H9 (cell line): ENCODE results near the gene RNF125. TPM values are rescaled to one million over a fixed set of nuclear protein-coding genes. Genes with fewer than 3 reads are reported as not detected.
"Not testable (repeated sequence)": the region's sequence is repeated elsewhere in the genome, so short reads cannot be mapped to it uniquely, and the experiment has no call there.

ENCODE experiments used
- DNase-seq: peaks from one replicate; pipeline ENCODE4 v3.0.0-alpha.2; 2017
- H2AFZ ChIP-seq: one replicate; pipeline ENCODE4 v1.6.1; 2013; ENCODE audit warnings: mild to moderate bottlenecking, low read length, control low read depth, moderate library complexity
- H2AK5ac ChIP-seq: 2 replicates; pipeline ENCODE4 v1.6.1; 2013; ENCODE audit warnings: low read length, control low read depth, mixed read lengths; ENCODE audit not compliant: insufficient read length
- H2BK120ac ChIP-seq: one replicate; pipeline ENCODE4 v1.6.1; 2013; ENCODE audit warnings: low read depth, mild to moderate bottlenecking, low read length, control low read depth, inconsistent platforms; ENCODE audit not compliant: poor library complexity, severe bottlenecking
- H2BK12ac ChIP-seq: 2 replicates; pipeline ENCODE4 v1.6.1; 2013; ENCODE audit warnings: low read length, control low read depth, mixed read lengths, low read depth; ENCODE audit not compliant: insufficient read length
- H2BK15ac ChIP-seq: 2 replicates; pipeline ENCODE4 v1.6.1; 2013; ENCODE audit warnings: low read depth, low read length, control low read depth
- H2BK20ac ChIP-seq: one replicate; pipeline ENCODE4 v1.6.1; 2013; ENCODE audit warnings: low read depth, mild to moderate bottlenecking, low read length, control low read depth, inconsistent platforms; ENCODE audit not compliant: poor library complexity, severe bottlenecking
- H2BK5ac ChIP-seq: 2 replicates; pipeline ENCODE4 v1.6.1; 2013; ENCODE audit warnings: low read length, control low read depth, mixed read lengths; ENCODE audit not compliant: insufficient read length
- H3K14ac ChIP-seq: 2 replicates; pipeline ENCODE4 v1.6.1; 2013; ENCODE audit warnings: low read length, control low read depth; ENCODE audit not compliant: insufficient read depth
- H3K18ac ChIP-seq: 2 replicates; pipeline ENCODE4 v1.6.1; 2013; ENCODE audit warnings: low read depth, mild to moderate bottlenecking, mixed read lengths, low read length, control low read depth; ENCODE audit not compliant: insufficient read length
- H3K23ac ChIP-seq: 2 replicates; pipeline ENCODE4 v1.6.1; 2013; ENCODE audit warnings: low read length, control low read depth, mixed read lengths, low read depth; ENCODE audit not compliant: insufficient read length
- H3K23me2 ChIP-seq: 2 replicates; pipeline ENCODE4 v1.6.1; 2013; ENCODE audit warnings: low read depth, mild to moderate bottlenecking, mixed read lengths, low read length, control low read depth; ENCODE audit not compliant: insufficient read length, poor library complexity, severe bottlenecking
- H3K27ac ChIP-seq: 2 replicates; pipeline ENCODE4 v1.5.1; 2013; ENCODE audit warnings: low read length, control low read depth, mixed read lengths, low read depth; ENCODE audit not compliant: insufficient read length
- H3K27me3 ChIP-seq: 2 replicates; pipeline ENCODE4 v1.6.1; 2013; ENCODE audit warnings: low read length, control low read depth, inconsistent platforms; ENCODE audit not compliant: insufficient read depth
- H3K4ac ChIP-seq: 2 replicates; pipeline ENCODE4 v1.6.1; 2013; ENCODE audit warnings: low read depth, mild to moderate bottlenecking, control low read depth, inconsistent platforms, low read length, moderate library complexity
- H3K4me1 ChIP-seq: 2 replicates; pipeline ENCODE4 v1.6.1; 2013; ENCODE audit warnings: low read length, control low read depth, inconsistent platforms; ENCODE audit not compliant: insufficient read depth
- H3K4me2 ChIP-seq: 2 replicates; pipeline ENCODE4 v1.6.1; 2013; ENCODE audit warnings: low read length, control low read depth, mixed read lengths; ENCODE audit not compliant: insufficient read length, insufficient read depth
- H3K56ac ChIP-seq: 2 replicates; pipeline ENCODE4 v1.6.1; 2013; ENCODE audit warnings: low read depth, mild to moderate bottlenecking, mixed read lengths, low read length, control low read depth; ENCODE audit not compliant: insufficient read length
- H3K79me1 ChIP-seq: 2 replicates; pipeline ENCODE4 v1.6.1; 2013; ENCODE audit warnings: low read depth, mild to moderate bottlenecking, moderate library complexity, low read length, control low read depth, inconsistent platforms; ENCODE audit not compliant: insufficient read depth, poor library complexity, severe bottlenecking
- H3K79me2 ChIP-seq: 2 replicates; pipeline ENCODE4 v1.6.1; 2013; ENCODE audit warnings: low read length, control low read depth, inconsistent platforms; ENCODE audit not compliant: insufficient read depth
- H3K9ac ChIP-seq: 2 replicates; pipeline ENCODE4 v1.6.1; 2013; ENCODE audit warnings: low read length, control low read depth, mixed read lengths; ENCODE audit not compliant: insufficient read length; ENCODE audit errors: extremely low read depth
- H3K9me3 ChIP-seq: one replicate; pipeline ENCODE4 v1.6.1; 2013; ENCODE audit warnings: low read depth, low read length, inconsistent platforms; ENCODE audit not compliant: control insufficient read depth
- H3T11ph ChIP-seq: one replicate; pipeline ENCODE4 v1.6.1; 2013; ENCODE audit warnings: mild to moderate bottlenecking, low read length, control low read depth, inconsistent platforms
- H4K20me1 ChIP-seq: one replicate; pipeline ENCODE4 v1.6.1; 2013; ENCODE audit not compliant: control insufficient read depth, insufficient read length, insufficient read depth
- H4K5ac ChIP-seq: 2 replicates; pipeline ENCODE4 v1.6.1; 2013; ENCODE audit warnings: low read depth, mild to moderate bottlenecking, mixed read lengths, low read length, control low read depth; ENCODE audit not compliant: insufficient read length
- H4K8ac ChIP-seq: replicated peaks from 2 replicates; pipeline ENCODE4 v1.6.1; 2013; ENCODE audit warnings: low read length, control low read depth, mixed read lengths, low read depth; ENCODE audit not compliant: insufficient read length
- H4K91ac ChIP-seq: 2 replicates; pipeline ENCODE4 v1.6.1; 2013; ENCODE audit warnings: low read depth, mild to moderate bottlenecking, moderate library complexity, mixed read lengths, low read length, control low read depth; ENCODE audit not compliant: insufficient read length
- H3K27ac Mint-ChIP-seq, 3 experiments: 2 replicates in 2 of 3; 3 replicates in 1 of 3; pipeline ENCODE4 v1.8.0; 2020 to 2021; ENCODE audit warnings: mixed read lengths in 3 of 3, mild to moderate bottlenecking in 1 of 3, moderate library complexity in 1 of 3
- H3K27me3 Mint-ChIP-seq: 2 replicates; pipeline ENCODE4 v1.8.0; 2021; ENCODE audit warnings: low read depth, mild to moderate bottlenecking, moderate library complexity, mixed read lengths
- H3K36me3 Mint-ChIP-seq, 3 experiments: 2 replicates in 2 of 3; 3 replicates in 1 of 3; pipeline ENCODE4 v1.8.0; 2020 to 2021; ENCODE audit warnings: low read depth in 3 of 3, mixed read lengths in 3 of 3; ENCODE audit not compliant: insufficient read depth in 1 of 3
- H3K4me1 Mint-ChIP-seq, 2 experiments: 2 replicates each; pipeline ENCODE4 v1.8.0; 2020; ENCODE audit warnings: mixed read lengths in 2 of 2
- H3K4me3 Mint-ChIP-seq, 2 experiments: 2 replicates in 1 of 2; 3 replicates in 1 of 2; pipeline ENCODE4 v1.8.0; 2020 to 2021; ENCODE audit warnings: mild to moderate bottlenecking in 2 of 2, mixed read lengths in 2 of 2, moderate library complexity in 1 of 2
- H3K9me3 Mint-ChIP-seq, 2 experiments: 2 replicates in 1 of 2; 3 replicates in 1 of 2; pipeline ENCODE4 v1.8.0; 2020; ENCODE audit warnings: mild to moderate bottlenecking in 2 of 2, mixed read lengths in 2 of 2, moderate library complexity in 1 of 2
- CTCF ChIP-seq: fragments of 200-600 bp; sonication (generic); conservative IDR thresholded peaks from 3 replicates; pipeline ENCODE4 v1.8.0; 2021; ENCODE audit warnings: antibody characterized with exemption, mild to moderate bottlenecking
- WGBS: extraction: QIAGEN DNeasy Blood & Tissue Kit; methylation state at CpG from one replicate; pipeline ENCODE4 v1.1.7; 2013; ENCODE audit warnings: missing lambda C conversion rate, low lambda C conversion rate, mixed read lengths; ENCODE audit not compliant: insufficient read length; ENCODE audit errors: extremely low coverage; 5-methylcytosine and 5-hydroxymethylcytosine counted together
- total RNA-seq: library from RNA; stranded (reverse); gene quantifications from 2 replicates; pipeline ENCODE4 v1.2.1, GENCODE V29; 2021

RNF125 gene
- total RNA-seq, 1 experiment from 2014 or later = 8.3 TPM

GRCh38 chr18:32086881-32087280, 68.3 kb downstream of the RNF125 start:
- H3K27me3 Mint-ChIP-seq = no peaks in the 10 kb centered on the region
- Histone ChIP-seq H4K20me1 (no peaks in the 10 kb centered on the region), H3K23ac (no peak overlapping the region), H3K9ac (no peak overlapping the region), H3K9me3 (no peaks in the 10 kb centered on the region), H3K4me1 (no peaks in the 10 kb centered on the region), H4K5ac (no peak overlapping the region), H2BK120ac (no peak overlapping the region), H2BK5ac (no peak overlapping the region), H2BK20ac (no peak overlapping the region), H3K4me2 (no peak overlapping the region), H4K8ac (no peak overlapping the region), H3K27me3 (no peaks in the 10 kb centered on the region), H4K91ac (no peak overlapping the region), H3K56ac (no peak overlapping the region), H2BK15ac (no peak overlapping the region), H3K27ac (no peak overlapping the region), H3K4ac (no peak overlapping the region), H3K14ac (no peak overlapping the region), H3K79me1 (no peaks in the 10 kb centered on the region), H3K79me2 (no peaks in the 10 kb centered on the region), H3T11ph (no peak overlapping the region), H2BK12ac (no peak overlapping the region), H3K23me2 (no peaks in the 10 kb centered on the region), H3K18ac (no peak overlapping the region), H2AFZ (no peak overlapping the region), H2AK5ac (no peak overlapping the region)
- H3K4me3 Mint-ChIP-seq = no peak overlapping the region
- H3K9me3 Mint-ChIP-seq = peaks cover 0 to 2% of the 10 kb centered on the region in 2 experiments; a peak in 1 of 5 replicates
- H3K4me1 Mint-ChIP-seq = peaks cover 9 to 11% of the 10 kb centered on the region in 2 experiments
- H3K36me3 Mint-ChIP-seq = no peaks in the 10 kb centered on the region
- DNase-seq = no peak
- no peak overlapping the region for H3K27ac Mint-ChIP-seq
- WGBS = no CpG with 5 or more reads among the region's 6 CpGs
- no peak for TF ChIP-seq CTCF

DNA sequence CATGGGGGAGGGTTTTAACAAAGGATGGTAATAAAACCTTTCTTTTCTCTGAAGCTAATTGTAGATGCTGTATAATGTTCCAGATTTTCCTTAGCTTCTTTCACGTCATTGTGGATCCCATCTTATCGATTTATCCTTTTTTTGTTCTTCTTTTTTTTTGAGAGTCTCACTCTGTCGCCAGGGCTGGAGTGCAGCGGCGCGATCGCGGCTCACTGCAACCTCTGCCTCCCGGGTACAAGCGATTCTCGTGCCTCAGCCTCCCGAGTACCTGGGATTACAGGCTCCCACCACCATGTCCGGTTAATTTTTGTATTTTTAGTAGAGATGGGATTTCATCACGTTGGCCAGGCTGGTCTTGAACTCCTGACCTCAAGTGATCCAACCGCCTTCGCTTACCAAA, 72.2 kb downstream of the RNF125 start:
- H3K27ac ChIP-seq = not testable (repeated sequence)

More for the DNA sequence above, 72.2 kb downstream of the RNF125 start:
- not testable (repeated sequence) for H3K27me3 Mint-ChIP-seq, H2BK120ac ChIP-seq, H3K4ac ChIP-seq, H3K23ac ChIP-seq, H2BK5ac ChIP-seq, H3K56ac ChIP-seq, H2BK15ac ChIP-seq, H2AK5ac ChIP-seq, H3K23me2 ChIP-seq, H2AFZ ChIP-seq, H3K27me3 ChIP-seq, H3K79me1 ChIP-seq, H3K27ac Mint-ChIP-seq, H2BK12ac ChIP-seq, H4K8ac ChIP-seq, H3K4me2 ChIP-seq, H3K9ac ChIP-seq, H3K18ac ChIP-seq, H4K20me1 ChIP-seq, H4K91ac ChIP-seq, H3K4me1 ChIP-seq, H3K9me3 ChIP-seq, H3K9me3 Mint-ChIP-seq, H3K14ac ChIP-seq, DNase-seq, H4K5ac ChIP-seq, H2BK20ac ChIP-seq, H3T11ph ChIP-seq
- Mint-ChIP-seq H3K36me3 (peaks cover 14 to 25% (median 24%) of the 10 kb centered on the region in 3 experiments), H3K4me3 (peak overlapping the region; percentile 10 to 59; a peak in 3 of 5 replicates), H3K4me1 (peaks cover 21 to 25% of the 10 kb centered on the region in 2 experiments)
- no CpG with 5 or more reads among the region's 16 CpGs for WGBS
- H3K79me2 ChIP-seq = peaks cover 19% of the 10 kb centered on the region
